Right hindlimb (tissue), 1 donor: ENCODE results near the gene ITCH.
"Not testable (repeated sequence)": the region's sequence is repeated elsewhere in the genome, so short reads cannot be mapped to it uniquely, and the experiment has no call there.

ENCODE experiments used
- DNase-seq: peaks from one replicate; pipeline ENCODE4 v3.0.0-alpha.2; 2018

The ITCH gene

DNA sequence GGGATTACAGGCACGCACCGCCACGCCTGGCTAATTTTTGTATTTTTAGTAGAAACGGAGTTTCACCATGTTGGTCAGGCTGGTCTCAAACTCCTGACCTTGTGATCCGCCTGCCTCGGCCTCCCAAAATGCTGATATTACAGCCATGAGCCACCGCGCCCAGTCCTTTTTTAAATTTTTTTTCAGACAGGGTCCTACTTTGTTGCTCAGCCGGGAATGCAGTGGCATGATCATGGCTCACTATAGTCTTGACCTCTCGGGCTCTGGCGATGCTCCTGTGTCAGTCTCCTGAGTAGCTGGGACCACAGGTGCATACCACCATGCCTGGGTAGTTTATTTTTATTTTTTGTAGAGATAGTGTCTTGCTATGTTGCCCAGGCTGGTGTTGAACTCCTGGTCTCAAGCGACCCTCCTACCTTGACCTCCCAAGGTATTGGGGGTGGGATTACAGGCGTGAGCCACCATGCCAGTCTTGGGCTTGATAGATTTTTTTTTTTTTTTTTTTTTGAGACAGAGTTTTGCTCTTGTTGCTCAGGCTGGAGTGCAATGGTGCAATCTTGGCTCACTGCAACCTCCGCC is 19.9 kb downstream of the ITCH start:
- DNase-seq, result not testable (repeated sequence)

DNA sequence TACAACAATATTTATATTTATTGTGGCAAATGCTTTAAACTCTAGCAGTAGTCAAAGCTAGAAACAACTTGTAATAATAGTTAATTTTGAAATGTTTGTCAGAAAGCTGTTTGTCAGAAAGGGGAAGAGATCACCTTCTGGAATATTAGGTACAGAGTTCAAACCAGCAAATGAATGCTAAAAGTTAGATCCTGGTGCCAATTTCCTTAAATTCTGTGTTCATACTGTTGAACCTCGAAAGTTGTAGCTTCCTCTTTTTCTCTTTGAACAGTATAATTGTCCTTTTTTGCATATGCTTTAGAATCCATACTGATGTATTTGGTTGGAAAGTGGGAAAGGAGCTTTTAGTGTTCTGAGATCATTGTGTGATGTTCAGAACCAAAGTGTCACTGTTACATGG is 22.4 kb downstream of the ITCH start:
- DNase-seq, result no peak

DNA sequence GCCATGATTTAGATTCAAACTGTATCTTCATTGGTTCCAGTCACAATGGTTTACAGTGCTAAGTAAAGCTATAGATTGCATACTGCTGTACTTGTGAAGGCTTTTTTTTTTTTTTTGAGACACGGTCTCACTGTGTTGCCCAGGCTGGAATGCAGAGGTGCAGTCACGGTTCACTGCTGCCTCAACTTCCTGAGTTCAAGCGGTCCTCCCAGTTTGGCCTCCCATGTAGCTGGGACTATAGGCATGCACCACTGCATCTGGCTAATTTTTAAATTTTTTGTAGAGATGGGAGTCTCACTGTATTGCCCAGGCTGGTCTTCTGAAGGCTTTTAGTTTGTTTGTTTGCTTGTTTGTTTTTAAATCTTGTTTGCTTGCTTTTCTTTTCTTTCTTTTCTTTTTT is 24.9 kb downstream of the ITCH start:
- no peak for DNase-seq

DNA sequence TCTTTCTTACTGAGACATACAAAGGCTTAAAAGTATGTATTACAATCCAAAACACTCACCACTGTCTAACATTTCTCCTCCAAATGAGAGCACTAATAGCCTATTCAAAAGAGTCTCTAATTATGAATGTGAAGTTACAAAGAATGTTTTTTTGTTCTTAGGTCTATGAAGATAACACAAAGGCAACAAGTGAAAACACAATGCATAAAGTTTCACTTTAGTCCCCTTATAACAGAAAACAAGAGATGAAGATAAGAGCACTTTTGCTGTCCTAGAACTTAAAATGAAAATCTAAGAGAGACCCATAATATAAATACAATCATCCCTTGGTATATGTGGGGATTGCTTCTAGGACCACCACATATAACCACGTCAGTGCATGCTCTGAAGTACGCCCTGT is 25.6 kb downstream of the ITCH start:
- DNase-seq, result no peak

DNA sequence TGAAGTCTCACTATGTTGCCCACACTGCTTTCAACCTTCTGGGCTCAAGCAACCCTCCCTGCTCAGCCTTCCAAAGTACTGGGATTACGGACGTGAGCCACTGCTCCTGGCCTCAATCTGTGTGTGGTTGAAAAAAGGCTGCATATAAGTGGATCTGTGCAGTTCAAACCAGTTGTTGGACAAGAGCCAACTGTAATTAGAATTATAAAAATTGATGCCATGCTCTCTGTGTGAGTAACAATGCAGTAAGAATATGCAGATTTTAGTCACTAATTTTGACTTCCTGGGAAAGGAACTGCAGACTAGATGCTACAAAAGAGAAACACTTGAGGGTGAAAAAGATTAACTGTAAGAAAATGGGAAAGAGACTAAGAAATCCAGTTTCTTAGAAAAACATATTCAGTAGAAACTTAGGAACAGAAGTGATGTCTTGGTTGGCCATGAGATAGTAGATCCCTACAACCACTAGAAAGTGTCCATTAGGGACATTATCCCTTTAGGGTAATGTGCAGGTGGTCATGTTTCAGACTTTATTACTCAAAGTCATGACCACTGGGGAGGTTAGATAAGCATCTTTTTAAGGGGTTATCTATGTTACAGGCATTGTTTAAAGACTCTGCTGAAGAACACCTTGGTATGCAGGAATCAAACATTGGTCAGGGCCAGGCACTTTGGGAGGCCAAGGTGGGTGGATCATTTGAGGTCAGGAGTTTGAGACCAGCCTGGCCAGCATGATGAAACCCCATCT is 26.3 kb downstream of the ITCH start:
- no peak for DNase-seq

DNA sequence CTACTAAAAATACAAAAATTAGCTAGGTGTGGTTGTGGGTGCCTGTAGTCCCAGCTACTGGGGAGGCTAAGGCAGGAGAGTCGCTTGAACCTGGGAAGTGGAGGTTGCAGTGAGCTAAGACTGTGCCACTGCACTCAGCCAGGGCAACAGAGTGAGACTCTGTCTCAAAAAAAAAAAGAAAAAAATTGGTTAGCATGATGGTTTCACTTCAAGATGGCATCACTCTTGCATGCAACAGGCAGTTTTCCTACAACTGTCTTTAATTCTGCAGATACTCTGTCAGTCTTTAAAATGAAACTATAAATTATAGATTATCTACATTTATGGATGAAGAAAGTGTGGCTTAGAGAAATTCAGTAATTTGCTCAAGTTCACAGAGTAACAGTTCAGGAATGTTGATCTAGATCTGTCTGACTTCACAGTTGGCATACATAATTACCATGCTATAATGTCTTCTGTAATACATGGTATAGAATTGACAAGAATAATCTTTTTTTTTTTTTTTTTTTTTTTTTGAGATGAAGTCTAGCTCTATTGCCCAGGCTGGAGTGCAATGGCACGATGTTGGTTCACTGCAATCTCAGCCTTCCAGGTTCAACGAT is 27.0 kb downstream of the ITCH start:
- no peak for DNase-seq

DNA sequence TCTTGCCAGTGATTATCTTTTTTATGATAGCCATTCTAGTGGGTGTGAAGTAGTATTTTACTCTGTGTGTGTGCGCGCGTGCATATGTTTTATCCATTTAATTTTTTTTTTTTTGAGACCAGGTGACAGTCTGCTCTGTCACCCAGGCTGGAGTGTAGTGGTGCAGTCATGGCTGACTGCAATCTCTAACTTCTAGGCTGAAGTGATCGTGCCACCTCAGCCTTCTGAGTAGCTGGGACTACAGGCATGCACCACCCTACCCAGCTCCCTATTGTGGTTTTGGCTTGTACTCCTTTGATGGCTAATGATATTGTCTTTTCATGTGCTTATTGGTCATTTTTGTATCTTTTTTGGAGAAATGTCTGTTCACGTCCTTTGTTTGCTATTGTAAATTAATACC is 33.3 kb downstream of the ITCH start:
- DNase-seq, result no peak

DNA sequence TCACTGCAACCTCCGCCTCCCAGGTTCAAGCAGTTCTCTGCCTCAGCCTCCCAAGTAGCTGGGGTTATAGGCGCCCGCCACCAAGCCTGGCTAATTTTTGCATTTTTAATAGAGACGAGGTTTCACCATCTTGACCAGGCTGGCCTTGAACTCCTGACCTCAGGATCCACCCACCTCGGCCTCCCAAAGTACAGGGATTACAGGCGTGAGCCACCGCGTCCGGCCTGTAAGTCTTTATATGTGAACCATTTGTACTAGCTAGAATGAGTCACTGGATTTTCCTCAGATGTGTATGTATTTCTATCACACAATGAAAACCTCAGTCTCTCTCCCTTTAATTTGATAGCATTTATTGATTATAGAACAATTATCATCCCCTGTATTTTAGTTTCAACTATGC is 34.0 kb downstream of the ITCH start:
- DNase-seq, result no peak

DNA sequence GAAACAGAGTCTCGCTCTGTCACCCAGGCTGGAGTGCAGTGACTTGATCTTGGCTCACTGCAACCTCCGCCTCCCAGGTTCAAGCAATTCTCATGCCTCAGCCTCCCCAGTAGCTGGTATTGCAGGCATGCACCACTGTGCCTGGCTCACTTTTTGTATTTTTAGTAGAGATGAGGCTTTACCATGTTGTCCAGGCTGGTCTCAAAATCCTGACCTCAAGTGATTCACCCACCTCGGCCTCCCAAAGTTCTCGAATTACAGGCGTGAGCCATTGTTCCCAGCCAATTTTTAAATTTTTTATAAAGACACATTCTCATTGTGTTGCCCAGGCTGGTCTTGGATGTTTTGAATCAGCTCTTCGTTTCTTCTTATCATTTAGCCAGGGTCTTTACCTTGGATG is 37.7 kb downstream of the ITCH start:
- DNase-seq, result not testable (repeated sequence)

DNA sequence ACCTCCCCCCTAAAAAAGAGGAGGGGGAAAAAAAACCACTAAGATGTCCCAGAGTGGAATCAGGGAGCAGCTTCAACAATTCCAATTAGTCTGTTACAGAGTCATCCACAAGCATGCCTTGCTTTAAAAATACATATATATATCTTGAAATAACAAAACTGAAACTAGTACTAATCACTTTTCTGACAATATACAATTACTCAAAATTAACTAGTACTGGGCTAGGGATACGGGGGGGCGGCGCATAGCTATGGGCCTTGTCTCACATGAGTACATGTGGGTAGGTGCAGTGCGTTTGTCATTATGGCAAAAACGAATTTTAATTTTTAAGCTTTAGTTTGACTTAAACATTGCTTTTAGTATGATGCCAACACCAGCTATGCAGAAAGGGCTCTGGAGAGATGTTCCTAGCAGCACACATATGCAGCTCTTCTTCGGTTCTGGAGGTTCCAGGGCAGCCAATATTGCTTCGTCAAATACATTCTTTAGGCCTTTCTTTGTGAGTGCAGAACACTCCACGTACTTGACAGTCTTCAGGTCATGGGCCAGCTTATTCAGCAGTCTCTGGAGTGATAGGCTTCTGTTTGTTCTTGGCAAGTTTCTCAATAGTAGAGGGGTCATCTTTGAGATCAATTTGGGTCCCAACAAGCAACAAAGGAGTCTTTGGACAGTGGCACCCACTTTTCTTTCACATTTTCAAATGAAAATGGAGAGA is 38.8 kb downstream of the ITCH start:
- no peak for DNase-seq

DNA sequence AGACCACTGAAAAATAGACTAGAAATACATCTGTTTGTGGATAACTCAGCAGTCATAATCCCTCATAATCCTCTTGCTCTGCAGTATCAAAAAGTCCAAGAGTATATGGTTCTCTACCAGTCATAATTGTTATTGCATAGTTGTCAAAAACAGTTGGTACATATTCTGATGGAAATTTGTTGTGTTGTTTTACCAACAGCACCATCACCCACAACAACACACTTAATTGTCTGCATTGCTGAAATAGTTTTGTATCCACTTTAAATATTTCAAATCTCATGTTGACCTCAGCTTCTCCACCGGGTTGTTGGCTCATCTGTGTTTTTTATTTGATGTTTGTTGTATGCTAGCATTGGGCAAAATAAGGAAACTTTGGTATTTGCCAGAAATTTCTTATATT is 39.4 kb downstream of the ITCH start:
- DNase-seq, result no peak

DNA sequence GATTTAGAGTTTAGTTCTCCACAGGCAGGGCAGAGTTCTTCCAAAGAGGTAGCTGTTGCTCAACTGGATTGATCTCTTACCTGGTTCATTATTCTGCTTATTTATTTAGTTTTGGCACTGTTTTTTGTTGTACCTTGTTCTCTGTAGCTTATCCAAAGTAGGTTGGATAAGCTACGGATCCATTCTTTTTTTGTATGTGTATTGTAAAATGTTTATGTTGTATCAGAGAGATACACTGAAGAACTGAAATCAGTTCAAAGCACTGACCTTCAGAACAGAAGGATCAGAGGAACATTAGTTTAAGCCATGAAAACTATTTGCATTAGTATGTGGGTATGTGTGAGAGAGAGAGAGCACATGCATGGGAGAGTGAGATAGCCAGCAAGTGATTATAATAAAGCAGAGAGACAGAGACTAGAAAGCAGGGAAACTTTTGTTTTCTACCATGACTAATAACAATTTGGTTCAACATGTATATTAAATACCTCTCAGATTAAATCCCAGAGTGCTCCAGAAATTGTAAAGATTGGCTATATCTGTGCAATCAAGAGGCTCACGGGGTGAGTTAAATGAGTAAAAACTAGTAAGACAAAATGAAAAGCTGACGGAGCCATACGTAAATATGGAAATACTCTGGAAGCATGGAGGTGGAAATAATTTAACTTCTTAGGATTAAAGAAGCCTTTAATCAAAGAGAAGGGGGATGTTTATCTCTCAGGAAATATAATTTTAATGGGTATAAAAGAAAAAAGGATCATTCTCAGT is 40.2 kb downstream of the ITCH start:
- DNase-seq, result no peak

DNA sequence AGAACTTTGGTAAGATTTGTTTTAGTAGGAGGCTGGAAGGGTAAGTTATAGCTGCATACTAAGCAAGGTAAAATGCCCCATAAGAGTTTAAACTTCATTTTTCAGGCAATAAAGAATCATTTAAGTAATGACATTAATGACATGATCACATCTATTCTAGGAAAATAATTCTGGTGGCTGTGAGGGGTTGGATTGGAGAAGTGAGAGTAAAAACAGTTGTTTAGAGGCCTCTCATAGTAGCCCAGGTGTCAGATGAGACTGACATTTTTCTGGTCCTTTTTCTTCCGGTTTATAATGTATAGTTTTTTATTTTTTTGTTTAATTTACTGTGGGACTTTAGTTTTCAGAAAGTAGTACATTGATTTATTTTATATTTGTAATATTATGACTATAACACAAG is 40.8 kb downstream of the ITCH start:
- DNase-seq, result no peak

DNA sequence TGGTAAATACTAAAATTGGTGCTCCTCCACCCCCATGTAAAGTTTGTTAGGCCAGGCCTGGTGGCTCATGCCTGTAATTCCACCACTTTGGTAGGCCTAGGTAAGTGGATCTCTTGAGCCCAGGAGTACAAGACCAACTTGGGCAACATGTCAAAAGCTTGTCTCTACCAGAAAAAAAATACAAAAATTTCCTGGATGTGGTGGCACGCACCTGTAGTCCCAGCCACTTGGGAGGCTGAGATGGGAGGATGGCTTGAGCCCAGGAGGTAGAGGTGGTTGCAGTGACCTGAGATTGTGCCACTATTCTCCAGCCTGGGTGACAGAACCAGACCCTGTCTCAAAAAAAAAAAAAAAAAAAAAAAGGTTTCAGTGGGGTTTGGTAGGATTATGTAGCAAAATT is 41.7 kb downstream of the ITCH start:
- DNase-seq, result no peak

DNA sequence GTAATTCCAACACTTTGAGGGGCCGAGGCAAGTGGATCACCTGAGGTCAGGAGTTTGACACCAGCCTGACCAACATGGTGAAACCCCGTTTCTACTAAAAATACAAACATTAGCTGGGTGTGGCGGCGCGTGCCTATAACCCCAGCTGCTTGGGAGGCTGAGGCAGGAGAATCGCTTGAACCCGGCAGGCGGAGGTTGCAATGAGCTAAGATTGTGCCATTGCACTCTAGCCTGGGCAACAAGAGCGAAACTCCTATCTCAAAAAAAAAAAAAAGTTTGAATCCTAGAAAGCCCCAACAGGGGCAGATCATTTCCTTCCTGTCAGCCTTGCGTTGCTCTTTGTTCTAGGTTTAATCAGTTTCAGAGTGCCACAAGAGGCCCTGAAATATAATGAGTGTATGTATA is 42.2 kb downstream of the ITCH start:
- not testable (repeated sequence) for DNase-seq

DNA sequence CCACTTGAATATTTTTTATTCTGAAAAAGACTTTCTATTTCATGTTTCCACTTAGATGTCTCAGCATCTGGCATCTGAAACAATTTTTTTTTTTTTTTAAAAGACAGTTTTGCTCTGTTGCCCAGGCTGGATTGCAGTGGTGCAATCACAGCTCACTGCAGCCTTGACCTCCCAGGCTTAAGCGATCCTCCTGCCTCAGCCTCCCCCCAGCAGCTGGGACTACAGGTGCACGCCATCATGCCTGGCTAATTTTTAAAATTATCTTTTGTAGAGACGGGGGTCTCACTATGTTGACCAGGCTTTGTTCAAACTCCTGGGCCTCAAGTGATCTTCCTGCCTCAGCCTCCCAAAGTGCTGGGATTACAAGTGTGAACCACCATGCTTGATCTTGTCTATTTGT is 42.9 kb downstream of the ITCH start:
- not testable (repeated sequence) for DNase-seq

DNA sequence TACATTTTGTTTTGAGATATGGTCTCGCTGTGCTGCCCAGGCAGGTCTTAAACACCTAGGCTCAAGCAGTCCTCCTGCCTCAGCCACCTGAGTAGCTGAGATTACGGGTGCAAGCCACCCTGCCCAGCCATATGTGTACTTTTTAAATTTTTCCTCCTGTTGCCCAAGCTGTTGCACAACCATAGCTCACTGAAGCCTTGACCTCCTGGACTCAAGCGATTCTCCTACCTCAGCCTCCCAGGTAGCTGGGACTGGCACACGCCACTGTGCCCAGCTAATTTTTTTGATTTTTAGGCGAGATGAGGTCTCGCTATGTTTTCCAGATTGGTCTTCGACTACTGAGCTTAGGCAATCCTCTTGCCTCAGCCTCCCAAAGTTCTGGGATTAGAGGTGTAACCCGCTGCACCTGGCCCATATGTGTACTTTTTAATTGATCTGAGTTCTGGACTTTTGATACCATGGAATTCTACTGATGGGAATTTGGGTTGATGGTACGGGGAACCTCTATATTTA is 44.9 kb downstream of the ITCH start:
- DNase-seq, result no peak

DNA sequence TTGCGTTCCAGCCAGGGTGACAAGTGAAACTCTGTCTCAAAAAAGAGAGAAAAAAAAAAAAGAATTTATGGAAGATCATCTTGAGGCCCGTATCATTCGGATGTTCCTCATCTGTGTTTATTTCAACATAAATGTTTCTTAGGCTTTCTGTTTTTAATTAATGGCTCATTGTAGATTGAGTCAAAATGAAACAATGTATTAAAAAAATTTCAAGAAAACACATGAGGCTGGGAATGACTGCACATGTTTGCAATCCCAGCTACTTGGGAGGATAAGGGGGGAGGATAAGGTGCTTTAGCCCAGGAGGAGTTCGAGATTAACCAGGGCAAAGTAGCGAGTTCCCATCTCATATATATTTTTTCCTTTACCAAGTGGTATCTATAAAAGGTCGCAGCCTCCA is 47.3 kb downstream of the ITCH start:
- no peak for DNase-seq

DNA sequence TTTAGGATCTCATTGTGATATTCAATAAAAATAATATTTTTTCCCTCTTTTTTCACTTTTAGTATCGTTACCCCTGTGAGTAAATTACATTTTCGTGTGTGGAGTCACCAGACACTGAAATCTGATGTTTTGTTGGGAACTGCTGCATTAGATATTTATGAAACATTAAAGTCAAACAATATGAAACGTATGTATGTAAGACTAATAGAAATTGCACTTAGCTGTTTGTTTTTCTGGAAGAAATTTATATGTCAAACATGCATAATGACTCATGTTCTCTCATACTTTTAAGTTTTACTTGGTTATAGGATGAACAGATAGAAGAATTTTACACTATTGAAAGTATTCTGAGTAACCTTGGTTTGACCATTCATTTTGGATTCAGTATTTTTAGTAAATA is 49.4 kb downstream of the ITCH start:
- DNase-seq, result no peak

DNA sequence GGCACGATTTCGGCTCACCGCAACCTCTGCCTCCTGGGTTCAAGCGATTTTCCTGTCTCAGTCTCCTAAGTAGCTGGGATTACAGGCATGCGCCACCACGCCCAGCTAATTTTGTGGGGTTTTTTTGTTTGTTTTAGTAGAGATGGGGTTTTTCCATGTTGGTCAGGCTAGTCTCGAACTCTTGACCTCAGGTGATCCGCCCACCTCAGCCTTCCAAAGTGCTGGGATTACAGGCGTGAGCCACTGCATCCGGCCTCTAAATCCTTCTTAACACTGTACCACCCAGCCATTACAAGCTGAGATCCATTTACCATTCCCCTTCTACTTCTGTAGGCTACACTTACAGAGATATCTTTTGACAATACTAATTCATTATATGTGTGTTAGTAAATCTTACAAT is 51.5 kb downstream of the ITCH start:
- DNase-seq, result not testable (repeated sequence)

DNA sequence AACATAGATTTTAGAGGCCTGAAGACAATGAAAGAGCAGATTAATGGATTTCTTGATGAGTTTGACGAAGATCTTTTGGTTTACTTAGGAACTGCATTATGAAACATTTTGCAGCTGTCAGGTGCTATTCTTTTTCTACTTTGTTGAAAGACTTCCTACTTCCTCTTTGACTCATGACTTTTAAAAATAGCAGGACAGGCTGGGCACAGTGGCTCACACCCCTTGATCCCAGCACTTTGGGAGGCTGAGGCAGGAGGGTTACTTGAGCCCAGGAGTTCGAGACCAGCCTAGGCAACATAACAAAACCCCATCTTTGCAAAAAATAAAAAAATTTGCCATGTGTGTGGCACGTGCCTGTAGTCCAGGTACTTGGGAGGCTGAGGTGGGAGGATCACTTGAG is 52.0 kb downstream of the ITCH start:
- no peak for DNase-seq

DNA sequence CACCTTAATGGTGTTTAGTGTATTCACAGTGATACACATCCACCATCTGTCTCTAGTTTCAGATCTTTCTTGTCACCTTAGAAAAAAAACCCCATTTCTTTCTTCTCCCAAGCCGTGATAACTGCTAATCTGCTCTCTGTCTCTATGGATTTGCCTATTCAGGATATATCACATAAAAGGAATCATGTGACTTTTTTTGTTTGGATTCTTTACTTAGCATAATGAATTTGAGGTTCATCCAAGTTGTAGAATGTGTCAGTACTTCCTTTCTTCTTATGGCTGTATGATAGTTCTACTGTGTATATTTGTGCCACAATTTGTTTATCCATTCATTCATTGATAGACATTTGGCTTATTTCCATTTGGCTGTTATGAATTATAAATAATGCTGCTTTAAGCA is 57.1 kb downstream of the ITCH start:
- no peak for DNase-seq

DNA sequence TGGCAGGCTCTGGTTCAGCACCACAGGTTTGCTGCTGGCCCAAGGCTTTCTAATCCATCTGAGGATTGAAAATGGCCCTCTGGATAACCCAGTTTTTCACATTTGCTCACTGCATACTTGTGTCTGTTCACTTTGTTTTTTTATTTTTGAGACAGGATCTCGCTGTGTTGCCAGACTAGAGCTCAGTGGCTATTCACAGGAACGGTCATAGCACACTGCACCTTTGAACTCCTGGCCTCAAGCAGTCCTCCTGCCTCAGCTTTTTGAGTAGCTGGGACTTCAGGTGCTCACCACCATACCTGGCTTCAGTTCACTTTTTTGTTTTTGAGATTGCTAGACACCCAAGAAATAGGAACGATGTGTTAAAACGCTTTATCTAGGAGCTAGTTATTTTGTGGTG is 57.9 kb downstream of the ITCH start:
- DNase-seq, result no peak
